GM12801 (cell line): ENCODE data around the gene SPATA12.

ENCODE experiments used
- TF ChIP-seq, protein P1 (sequence below): IDR thresholded peaks from one replicate; pipeline ENCODE4 v1.5.1; 2011; ENCODE audit warnings: control low read depth; ENCODE audit not compliant: insufficient read length; ENCODE audit errors: extremely low read depth

The SPATA12 gene

DNA sequence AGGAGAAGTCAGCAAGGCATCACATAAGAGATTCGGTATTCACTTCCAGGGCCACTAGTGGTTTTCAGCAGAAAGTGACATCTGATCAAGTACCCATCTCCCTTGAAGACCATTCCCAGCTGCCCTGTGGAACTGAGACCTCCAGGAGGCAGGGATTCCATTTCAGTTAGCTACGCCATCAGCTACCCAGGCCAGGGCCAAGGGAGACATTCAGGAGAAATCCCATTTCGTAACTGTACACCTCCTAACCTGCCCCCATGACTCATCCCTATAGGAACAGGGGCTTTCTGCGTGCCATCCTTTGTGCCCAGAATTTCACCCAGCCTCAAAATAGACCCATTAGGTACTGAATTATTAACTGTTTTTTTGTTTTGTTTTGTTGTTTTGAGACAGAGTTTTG lies 24.7 kb downstream of the SPATA12 start:
- TF ChIP-seq, protein P1, sequence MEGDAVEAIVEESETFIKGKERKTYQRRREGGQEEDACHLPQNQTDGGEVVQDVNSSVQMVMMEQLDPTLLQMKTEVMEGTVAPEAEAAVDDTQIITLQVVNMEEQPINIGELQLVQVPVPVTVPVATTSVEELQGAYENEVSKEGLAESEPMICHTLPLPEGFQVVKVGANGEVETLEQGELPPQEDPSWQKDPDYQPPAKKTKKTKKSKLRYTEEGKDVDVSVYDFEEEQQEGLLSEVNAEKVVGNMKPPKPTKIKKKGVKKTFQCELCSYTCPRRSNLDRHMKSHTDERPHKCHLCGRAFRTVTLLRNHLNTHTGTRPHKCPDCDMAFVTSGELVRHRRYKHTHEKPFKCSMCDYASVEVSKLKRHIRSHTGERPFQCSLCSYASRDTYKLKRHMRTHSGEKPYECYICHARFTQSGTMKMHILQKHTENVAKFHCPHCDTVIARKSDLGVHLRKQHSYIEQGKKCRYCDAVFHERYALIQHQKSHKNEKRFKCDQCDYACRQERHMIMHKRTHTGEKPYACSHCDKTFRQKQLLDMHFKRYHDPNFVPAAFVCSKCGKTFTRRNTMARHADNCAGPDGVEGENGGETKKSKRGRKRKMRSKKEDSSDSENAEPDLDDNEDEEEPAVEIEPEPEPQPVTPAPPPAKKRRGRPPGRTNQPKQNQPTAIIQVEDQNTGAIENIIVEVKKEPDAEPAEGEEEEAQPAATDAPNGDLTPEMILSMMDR: no peak

DNA sequence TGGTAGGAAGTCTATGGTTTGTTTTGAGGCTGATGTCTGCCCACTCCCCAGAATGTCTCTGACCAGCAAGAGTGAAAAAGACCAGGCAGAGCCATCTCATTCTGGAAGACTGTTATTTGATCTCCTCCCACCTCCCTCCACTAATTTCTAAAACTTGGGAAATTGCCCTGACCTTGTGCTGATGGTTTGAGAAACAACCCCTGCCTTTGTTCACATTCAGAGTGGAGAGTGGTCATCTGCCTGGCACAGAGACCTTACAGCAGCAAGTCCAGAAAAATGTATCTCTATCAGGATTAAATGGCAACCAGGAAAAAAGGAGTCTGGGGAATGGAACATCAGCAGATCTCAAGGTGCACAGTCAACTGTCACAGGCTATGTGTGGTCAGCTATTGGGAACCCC lies 25.7 kb downstream of the SPATA12 start:
- TF ChIP-seq, protein P1: no peak

DNA sequence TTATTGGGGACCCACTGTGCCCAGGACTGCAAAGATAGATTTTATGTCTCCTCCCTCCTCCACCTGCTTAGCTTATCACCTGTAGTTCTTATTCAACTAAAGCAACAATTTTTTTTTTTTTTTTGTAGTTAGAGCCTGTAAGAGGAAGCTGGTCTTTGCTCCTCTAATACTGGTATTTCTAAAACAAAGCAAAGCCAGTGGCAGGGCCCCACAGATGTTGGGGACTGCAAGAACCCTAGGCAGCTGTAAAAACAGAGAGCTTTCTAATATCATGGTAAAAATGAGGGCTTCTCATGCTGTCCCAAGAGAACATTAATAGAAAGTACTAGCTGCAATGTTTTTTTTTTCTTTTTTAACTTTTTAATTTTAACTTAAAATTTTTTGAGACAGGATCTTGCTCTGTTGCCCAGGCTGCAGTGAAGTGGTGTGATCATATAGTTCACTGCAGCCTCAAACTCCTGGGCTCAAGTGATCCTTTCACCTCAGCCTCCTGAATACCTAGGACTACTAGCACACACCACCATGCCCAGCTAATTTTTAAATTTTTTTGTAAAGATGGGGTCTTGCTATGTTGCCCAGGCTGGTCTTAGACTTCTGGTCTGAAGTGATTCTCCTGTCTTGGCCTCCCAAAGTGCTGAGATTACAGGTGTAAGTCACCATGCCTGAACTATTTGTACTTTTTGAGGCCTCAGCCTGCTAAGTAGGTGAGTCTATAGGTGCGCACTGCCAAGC lies 27.1 kb downstream of the SPATA12 start:
- TF ChIP-seq, protein P1: no peak

DNA sequence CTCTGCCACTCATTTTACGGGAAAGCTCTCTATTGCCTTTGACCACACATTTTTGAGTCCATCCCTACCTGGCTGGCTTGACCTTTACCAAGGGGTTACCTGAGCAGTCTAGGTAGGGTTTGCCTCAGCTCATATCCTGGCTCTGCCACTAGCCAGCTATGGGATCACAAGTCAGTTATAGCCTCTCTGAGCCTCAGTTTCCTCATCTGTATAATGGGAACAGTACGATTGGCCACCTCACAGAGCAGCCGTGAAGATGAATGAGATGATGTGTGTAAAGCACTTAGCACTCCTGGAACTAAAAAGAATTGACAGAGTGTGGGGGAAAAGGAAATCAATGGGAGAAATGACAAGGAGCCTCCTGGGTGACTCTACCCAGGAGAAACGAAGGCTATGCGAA lies 28.0 kb downstream of the SPATA12 start:
- TF ChIP-seq, protein P1: no peak

DNA sequence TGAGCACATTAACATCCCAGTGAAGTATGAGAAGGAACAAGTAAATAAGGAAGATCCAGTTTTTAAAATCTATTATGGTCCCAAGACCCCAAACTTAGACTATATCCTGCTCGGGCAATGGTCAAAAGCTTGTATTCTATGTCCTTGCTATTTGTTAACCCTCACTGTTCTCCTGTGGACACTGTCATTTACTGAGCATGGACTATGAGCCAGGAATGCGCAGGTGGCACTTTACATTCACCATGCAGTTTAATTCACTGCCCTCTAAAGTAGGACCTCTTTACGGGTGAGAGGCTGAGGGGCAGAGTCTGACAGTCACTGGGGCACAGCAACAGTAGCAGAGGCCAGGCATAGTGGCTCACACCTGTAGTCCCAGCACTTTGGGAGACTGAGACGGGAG lies 28.6 kb downstream of the SPATA12 start:
- TF ChIP-seq, protein P1: no peak

DNA sequence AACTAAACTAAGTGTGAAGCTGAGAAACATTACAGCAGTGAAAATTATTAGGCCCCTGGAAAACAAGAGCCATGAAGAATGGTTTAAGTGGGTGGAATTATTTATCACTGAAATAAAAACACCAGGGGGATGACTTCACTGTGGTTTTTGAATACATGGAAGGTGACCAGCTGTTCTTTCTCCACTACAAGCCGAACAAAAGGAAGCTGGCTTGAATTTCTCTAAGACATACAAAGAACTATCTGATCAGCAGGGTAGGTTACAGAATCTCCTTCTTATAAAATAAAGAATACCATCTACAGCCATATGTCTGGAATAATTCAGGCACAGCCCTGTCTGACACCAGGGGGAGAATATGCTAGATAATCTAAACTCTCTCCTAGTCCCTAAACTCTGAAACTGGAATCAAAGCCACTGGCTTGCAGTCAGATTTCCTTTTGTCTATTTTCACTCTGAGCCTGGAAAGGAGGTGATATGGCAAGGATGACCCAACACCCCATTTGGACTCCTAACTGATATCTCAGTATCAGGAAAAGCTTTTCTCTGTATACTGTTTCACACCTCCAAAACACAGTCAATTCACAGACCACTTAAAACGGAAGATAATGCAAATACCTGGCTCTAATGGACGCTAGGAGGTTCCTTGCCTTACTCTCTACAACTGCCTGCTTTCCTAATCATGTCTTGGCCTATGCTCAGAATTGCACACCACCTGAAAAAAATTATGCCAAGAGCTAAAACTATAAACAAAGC lies 31.2 kb downstream of the SPATA12 start:
- TF ChIP-seq, protein P1: no peak

DNA sequence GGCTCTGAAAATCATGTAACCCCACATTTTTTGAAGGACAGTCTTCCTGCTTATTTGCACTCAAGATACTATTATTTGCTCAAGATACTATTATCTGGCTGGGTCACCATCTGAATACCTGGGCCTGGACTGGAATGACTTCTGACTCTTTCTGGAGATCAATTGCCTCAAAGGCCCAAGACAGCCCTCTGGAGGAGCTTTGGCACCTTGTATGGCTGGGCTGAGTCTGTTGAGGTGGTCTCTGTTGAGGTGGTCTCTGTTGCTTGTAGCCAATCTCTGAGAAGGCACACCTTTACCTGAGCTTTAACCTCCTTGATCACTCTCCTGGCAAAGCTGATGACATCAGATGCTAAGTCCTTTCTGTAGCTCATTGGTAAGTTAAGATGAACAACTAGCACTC lies 33.0 kb downstream of the SPATA12 start:
- TF ChIP-seq, protein P1: no peak
